CD1c-positive myeloid dendritic cell (primary cell): ENCODE data around the gene AMBRA1.

Experiments
- DNase-seq: peaks from one replicate; pipeline ENCODE4 v3.0.0-alpha.2; 2016; ENCODE audit errors: extremely low spot score

The AMBRA1 gene

GRCh38 chr11:46533396-46534100 is 60.3 kb downstream of the AMBRA1 start:
- no peak for DNase-seq

- DNase-seq = no peak
Measured at GRCh38 chr11:46529928-46530574, 63.8 kb downstream of the AMBRA1 start.

DNA sequence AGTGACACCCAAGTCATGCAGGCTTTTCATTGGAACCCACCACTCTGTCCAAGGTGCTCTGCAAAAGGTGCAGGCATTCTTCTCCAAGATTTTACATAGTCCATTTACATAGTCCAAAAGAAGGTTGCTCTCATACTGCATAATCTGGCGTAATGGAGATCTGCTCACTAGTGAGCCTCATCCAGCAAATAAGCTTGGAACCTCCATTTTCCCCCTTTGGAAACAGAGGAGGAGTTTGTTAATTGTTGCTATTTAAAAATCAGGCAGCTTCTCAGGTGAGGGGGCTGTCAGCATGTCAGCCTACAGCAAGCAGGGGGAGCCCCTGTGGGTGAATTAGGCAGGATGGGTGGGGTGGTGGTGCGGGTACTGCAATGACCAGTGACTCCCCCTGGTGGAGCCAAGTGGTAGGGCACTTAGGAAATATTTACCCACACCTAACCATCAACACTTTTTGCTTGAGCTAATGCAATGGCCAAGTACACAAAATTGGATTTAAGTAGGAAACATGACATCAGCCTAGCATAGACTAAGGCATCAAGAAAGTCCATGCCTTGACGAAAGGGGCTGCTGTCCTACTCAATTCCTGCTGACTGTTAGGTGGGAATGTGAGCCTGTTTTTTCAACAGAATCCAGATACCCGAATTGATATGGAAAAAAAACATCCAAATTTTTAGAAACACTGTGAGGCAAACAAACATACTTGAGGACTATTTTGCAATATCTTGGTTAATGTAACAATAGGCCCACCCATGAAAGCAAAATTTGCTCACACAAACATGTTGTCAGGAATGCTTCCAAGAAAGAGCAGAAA is 64.5 kb downstream of the AMBRA1 start:
- DNase-seq = peak; percentile 67

GRCh38 chr11:46528445-46529094 is 65.3 kb downstream of the AMBRA1 start:
- DNase-seq = peak; percentile 21

DNA sequence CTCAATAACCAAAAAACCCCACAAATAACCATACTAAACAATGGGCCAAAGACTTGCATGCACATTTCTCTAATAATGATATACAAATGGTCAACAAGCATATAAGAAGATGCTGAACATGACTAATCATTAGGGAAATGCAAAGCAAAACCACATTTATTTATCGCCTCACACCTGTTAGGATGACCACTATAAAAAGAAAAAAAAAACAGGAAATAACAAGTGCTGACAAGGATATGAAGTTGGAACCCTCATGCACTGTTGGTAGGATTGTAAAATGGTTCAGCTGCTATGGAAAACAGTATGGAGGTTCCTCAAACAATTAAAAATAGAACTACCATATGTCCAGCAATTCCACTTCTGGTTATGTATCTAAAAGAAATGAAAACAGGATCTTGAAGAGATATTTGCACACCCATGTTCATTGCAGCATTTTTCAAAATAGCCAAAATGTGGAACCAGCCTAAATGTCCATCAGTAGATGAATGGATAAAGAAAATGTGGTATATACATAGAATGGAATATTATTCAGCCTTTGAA is 66.2 kb downstream of the AMBRA1 start:
- peak; percentile 58 for DNase-seq

GRCh38 chr11:46526216-46527215 is 67.3 kb downstream of the AMBRA1 start:
- no peak for DNase-seq

DNA sequence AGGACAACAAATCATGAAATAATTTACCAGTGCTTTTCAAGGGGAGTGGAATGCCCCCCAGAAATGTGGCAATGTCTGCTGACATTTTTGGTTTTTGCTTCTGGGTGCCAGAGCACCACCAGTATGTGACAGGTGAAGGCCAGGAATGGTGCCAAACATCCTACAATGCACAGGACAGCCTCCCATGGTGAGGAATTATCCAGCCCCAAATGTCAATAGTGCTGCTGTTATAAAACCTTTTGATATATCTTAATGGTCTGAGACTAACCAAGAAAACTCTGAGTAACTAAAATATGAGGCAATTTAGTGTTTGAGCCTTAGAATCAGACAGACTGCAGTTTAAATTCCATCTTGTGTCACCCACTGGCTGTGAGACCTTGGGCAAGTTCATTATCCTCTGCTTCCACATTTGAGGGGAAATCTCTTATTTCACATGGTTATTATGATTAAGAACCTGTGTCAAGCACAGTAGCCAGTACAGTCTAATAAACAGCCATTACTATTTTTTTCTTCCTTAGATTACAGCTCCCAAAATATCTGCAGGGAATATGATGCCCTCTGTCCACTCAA is 69.5 kb downstream of the AMBRA1 start:
- DNase-seq = no peak

- DNase-seq = no peak
Measured at GRCh38 chr11:46523290-46523689, 70.5 kb downstream of the AMBRA1 start.

DNA sequence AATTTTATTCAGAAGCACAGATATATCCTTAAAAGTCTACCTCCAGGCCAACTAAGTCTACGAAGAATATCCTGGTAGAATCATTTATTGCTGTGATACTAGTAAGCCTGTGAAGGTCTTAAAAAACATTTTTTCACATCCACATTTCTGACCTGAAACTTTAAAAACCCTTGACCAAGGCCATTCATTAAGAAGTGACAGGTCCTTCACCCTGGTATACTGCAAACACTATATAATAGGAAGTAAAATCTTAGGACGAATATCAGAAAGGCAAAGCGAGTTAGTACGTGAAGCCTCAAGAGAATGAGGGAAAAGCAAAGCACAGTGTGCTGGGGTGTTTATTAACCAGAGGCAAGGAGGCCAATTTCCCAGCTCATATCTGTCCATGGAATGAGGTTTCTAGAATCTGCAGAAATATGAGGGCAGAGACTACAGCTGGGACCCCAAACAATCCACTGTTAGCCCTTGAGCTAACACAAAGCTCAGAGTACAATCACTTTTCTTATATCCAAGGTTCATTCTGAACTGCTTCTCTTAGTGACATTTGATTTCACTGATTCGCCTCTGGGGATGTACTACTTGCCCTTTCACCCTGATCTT is 71.0 kb downstream of the AMBRA1 start:
- no peak for DNase-seq

DNA sequence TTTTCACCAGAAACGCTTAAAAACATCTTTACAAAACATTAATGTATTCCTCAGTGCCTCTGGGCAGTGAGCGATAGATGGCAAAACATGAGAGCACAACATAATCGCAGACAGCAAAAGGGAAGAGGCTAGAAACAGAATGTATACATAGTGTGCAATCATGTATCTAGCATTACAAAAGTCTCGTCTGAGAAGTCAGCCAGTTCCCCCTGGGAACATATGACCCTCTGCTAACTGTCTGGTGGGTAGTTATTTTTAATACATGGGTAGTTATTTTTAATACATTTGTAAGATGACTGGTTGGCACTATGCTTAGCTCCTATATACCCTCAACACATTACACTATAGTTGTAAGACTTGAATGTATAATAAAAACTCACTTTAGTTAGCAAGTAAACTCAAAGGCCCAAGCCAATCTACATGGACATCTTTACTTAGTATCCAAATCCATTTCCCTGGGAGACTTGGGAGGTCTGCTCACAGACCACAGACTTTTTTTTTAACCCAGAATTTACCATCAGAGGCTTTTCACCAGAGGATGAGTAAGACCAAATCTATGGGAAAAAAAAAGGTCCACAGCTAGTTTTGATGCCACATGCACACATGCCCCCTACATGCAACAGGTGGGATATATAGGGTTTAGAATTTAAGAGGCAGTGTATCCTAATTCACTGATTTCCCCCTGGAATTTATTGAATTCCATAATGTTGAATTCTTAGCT is 71.7 kb downstream of the AMBRA1 start:
- DNase-seq = no peak

GRCh38 chr11:46520971-46521745 is 72.7 kb downstream of the AMBRA1 start:
- no peak for DNase-seq

GRCh38 chr11:46519351-46519750 is 74.5 kb downstream of the AMBRA1 start:
- DNase-seq = no peak

GRCh38 chr11:46518928-46519327 is 74.9 kb downstream of the AMBRA1 start:
- peak; percentile 39 for DNase-seq

DNA sequence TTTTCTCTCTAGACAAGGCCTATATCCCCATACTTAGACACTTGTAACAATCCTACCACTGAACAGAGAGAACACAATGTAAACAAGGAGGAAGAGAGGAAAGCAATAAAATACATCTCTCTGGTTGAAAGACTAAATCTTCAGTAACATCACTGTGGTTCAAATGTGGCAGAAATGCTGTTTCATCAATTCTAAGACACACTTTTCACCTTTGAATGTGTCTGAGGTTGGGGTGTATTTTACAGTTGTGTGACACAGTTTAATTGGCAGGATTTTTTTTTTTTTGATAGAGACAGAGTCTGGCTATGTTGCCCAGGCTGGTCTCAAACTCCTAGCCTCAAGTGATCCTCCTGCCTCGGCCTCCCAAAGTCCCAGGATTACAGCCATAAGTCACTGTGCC is 79.5 kb downstream of the AMBRA1 start:
- DNase-seq = no peak

DNA sequence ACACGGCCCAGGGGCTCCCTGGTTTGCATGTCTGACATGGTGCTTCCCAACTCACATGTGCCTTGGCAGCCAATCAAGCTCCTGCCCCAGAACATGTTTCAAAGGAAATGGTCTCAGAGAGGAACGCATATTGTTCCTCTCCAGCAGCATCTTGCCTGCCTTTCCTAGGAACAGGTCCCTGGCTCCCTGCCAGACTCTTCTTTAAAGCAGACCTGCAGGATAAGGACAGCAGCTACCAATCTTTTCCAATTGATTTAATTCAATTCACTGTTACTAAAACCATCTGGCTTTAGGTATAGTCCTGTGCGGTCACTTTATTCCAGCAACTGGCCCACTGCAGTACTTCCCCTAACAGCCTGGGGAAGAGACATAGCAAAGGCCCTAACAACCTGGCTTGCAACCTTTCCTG is 79.9 kb downstream of the AMBRA1 start:
- peak; percentile 69 for DNase-seq

DNA sequence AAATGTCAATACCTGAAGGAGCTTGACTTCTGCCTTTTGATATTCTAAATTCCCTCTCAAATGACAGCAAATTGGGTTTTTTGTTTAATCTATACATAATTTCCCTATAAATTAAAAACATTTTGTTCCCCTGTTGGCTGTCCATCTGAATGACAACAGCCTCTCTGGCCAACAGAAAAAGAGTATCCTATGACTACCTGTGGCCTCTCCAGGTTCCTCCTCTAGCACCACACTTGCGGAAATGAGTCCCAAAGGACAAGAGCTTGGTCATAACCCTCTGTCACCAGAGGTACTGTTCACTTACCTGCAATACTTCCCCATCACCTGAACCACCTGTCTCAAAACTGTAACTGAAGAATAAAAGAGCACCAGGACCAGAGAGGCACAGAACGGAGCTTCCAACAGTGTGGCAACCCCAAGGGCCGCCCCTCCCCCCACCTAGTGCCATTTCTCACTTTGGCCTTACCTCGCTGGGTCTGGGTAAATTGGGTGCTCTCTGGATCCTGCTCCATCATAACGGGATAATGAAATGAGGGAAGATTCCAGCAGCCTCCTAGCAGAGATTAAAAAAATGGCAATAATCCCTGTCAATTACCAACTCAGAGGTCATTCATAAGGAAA is 81.5 kb downstream of the AMBRA1 start:
- no peak for DNase-seq

DNA sequence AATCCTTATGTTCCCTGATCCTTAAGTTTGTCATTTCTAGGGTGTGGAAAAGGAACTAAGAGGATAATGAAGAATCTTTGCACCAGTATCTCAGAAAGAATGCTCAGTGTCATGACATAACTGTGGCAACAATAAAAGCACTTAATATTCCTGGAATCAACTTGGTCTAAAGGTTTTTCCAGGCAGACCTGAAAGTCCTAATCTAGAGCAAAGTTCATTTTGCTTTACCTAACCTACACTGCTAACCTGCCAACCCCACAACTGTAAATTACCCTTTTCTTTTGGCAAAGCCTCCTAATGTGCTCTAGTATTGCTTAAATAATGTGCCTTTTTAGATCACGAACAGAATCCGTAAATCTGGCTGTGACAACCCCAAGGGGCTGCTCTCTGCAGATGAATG is 82.5 kb downstream of the AMBRA1 start:
- DNase-seq = no peak

GRCh38 chr11:46508360-46508759 is 85.5 kb downstream of the AMBRA1 start:
- DNase-seq = no peak
